ENCODE data around the gene MACF1. TPM values are rescaled to one million over a fixed set of nuclear protein-coding genes. Genes with fewer than 3 reads are reported as not detected.
A peak's percentile ranks its signal among the peaks of the same experiment; 100 is the strongest.

The MACF1 gene
- total and polyA plus RNA-seq, 2 donors from 2014 or later = 65.7 to 387 TPM

GRCh38 chr1:39342776-39343175 is 138.3 kb downstream of the MACF1 start:
- DNase-seq (no peak), FAIRE-seq (no peak)
- peaks cover 0 to 7% (median 6%) of the 10 kb centered on the region in 3 donors for H3K4me1 ChIP-seq (ENCODE audit: control insufficient read depth in 2 of 3, insufficient read depth in 2 of 3, low read depth in 1 of 3, low read length in 3 of 3)
- H3K9me3 ChIP-seq (ENCODE audit: control insufficient read depth in 2 of 3, insufficient read depth in 1 of 3, low read length in 3 of 3) = no peaks in the 10 kb centered on the region
- intact Hi-C loops (cut with DNase I) = no loop called here
- H3K36me3 ChIP-seq (ENCODE audit: control insufficient read depth in 2 of 3, insufficient read depth in 3 of 3, low read length in 3 of 3) = peaks cover 14 to 56% (median 32%) of the 10 kb centered on the region in 3 donors
- H3K27me3 ChIP-seq (ENCODE audit: control insufficient read depth, insufficient read depth, low read length) = no peaks in the 10 kb centered on the region
- no peak overlapping the region for H3K4me3 ChIP-seq (ENCODE audit: low read length in 3 of 3)
- H3K27ac ChIP-seq (ENCODE audit: low read depth in 2 of 2, low read length in 2 of 2) = no peak overlapping the region
- TF ChIP-seq, protein P1, sequence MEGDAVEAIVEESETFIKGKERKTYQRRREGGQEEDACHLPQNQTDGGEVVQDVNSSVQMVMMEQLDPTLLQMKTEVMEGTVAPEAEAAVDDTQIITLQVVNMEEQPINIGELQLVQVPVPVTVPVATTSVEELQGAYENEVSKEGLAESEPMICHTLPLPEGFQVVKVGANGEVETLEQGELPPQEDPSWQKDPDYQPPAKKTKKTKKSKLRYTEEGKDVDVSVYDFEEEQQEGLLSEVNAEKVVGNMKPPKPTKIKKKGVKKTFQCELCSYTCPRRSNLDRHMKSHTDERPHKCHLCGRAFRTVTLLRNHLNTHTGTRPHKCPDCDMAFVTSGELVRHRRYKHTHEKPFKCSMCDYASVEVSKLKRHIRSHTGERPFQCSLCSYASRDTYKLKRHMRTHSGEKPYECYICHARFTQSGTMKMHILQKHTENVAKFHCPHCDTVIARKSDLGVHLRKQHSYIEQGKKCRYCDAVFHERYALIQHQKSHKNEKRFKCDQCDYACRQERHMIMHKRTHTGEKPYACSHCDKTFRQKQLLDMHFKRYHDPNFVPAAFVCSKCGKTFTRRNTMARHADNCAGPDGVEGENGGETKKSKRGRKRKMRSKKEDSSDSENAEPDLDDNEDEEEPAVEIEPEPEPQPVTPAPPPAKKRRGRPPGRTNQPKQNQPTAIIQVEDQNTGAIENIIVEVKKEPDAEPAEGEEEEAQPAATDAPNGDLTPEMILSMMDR (IDR thresholded peaks at IDR 0.05; ENCODE audit: borderline replicate concordance, extremely low read depth, insufficient read depth) = no peak
- H3K9ac ChIP-seq (ENCODE audit: low read length in 3 of 3) = no peak overlapping the region

- FAIRE-seq = no peak
- no peaks in the 10 kb centered on the region for H3K9me3 ChIP-seq (ENCODE audit: control insufficient read depth in 2 of 3, insufficient read depth in 1 of 3, low read length in 3 of 3)
- intact Hi-C loops (cut with DNase I) = no loop called here
- H3K27me3 ChIP-seq (ENCODE audit: control insufficient read depth, insufficient read depth, low read length) = no peaks in the 10 kb centered on the region
- H3K4me3 ChIP-seq (ENCODE audit: low read length in 3 of 3) = peak overlapping the region in 2 of 3 donors; percentile 3 to 46
- H3K36me3 ChIP-seq (ENCODE audit: control insufficient read depth in 2 of 3, insufficient read depth in 3 of 3, low read length in 3 of 3) = peaks cover 13 to 57% (median 38%) of the 10 kb centered on the region in 3 donors
- peak overlapping the region in 1 of 2 donors; percentile 29 for H3K27ac ChIP-seq (ENCODE audit: low read depth in 2 of 2, low read length in 2 of 2)
- peak overlapping the region in 1 of 3 donors; percentile 8 for H3K9ac ChIP-seq (ENCODE audit: low read length in 3 of 3)
- peak in 4 of 5 donors; percentile 9 to 60 (median 28) for DNase-seq
- TF ChIP-seq, protein P1 (IDR thresholded peaks at IDR 0.05; ENCODE audit: borderline replicate concordance, extremely low read depth, insufficient read depth) = no peak
- H3K4me1 ChIP-seq (ENCODE audit: control insufficient read depth in 2 of 3, insufficient read depth in 2 of 3, low read depth in 1 of 3, low read length in 3 of 3) = peaks cover 0 to 7% (median 6%) of the 10 kb centered on the region in 3 donors
Measured at GRCh38 chr1:39344394-39345154, 140.1 kb downstream of the MACF1 start.

DNA sequence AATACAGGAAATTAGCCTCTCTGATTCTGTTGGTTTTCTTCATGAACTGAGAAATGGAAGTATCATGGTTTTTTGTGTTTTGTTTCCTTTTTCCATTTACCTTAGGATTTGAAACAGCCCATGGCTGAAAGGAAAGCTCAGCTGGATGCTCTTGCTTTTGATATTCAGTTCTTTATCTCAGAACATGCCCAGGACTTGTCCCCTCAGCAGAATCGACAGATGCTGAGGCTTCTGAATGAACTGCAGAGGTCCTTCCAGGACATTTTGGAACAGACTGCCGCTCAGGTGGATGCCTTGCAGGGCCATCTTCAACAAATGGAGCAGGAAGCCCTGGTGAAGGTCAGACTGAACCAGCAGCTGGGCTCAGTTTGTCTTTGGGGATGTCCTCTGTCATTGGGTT is 142.4 kb downstream of the MACF1 start:
- DNase-seq (no peak), FAIRE-seq (no peak)
- Histone ChIP-seq H3K4me3 (ENCODE audit: low read length in 3 of 3) (no peak overlapping the region), H3K9ac (ENCODE audit: low read length in 3 of 3) (no peak overlapping the region), H3K9me3 (ENCODE audit: control insufficient read depth in 2 of 3, insufficient read depth in 1 of 3, low read length in 3 of 3) (no peaks in the 10 kb centered on the region), H3K27ac (ENCODE audit: low read depth in 2 of 2, low read length in 2 of 2) (no peak overlapping the region), H3K36me3 (ENCODE audit: control insufficient read depth in 2 of 3, insufficient read depth in 3 of 3, low read length in 3 of 3) (peaks cover 17 to 61% (median 36%) of the 10 kb centered on the region in 3 donors), H3K4me1 (ENCODE audit: control insufficient read depth in 2 of 3, insufficient read depth in 2 of 3, low read depth in 1 of 3, low read length in 3 of 3) (peaks cover 0 to 7% (median 6%) of the 10 kb centered on the region in 3 donors), H3K27me3 (ENCODE audit: control insufficient read depth, insufficient read depth, low read length) (no peaks in the 10 kb centered on the region)
- TF ChIP-seq, protein P1 (IDR thresholded peaks at IDR 0.05; ENCODE audit: borderline replicate concordance, extremely low read depth, insufficient read depth) = no peak
- intact Hi-C loops (cut with DNase I) = no loop called here

Measured in kidney (tissue), 14 donors.